NT2/D1 (cell line): ENCODE results near the gene SLC35G1.

ENCODE experiments used
- SUZ12 ChIP-seq: IDR thresholded peaks from 2 replicates; pipeline ENCODE4 v1.6.1; 2011; ENCODE audit not compliant: insufficient read length, insufficient read depth; ENCODE audit errors: extremely low read depth
- YY1 ChIP-seq: IDR thresholded peaks from 2 replicates; pipeline ENCODE4 v1.6.1; 2011; ENCODE audit not compliant: insufficient read length, insufficient read depth

DNA sequence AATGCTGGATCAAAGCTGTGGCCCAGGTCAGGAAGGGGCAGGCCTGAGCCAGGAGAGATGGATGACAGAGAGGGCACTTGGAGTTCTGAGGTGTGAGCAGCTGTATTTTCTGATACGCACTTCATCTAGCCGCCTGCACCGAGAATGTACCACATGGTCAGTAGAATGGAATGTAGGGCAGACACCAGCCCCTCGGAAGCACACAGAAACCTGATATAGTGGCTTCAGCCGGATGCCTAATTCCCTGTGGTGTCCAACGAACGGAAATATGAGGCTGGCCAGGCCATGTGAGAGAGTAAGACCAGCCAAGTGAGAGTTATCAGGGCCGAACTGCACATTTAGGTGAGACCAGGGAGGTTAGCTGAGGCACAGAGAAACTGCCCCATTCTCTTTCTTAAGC lies 53.3 kb downstream of the SLC35G1 start:
- TF ChIP-seq SUZ12 (no peak), YY1 (no peak)
